22Rv1 (cell line): ENCODE data around the gene SCCPDH.

Experiments used
- ZFX ChIP-seq: fragments of 450-650 bp; IDR thresholded peaks from 2 replicates; pipeline ENCODE4 v1.6.1; 2017; ENCODE audit warnings: antibody characterized with exemption, borderline replicate concordance
- TF ChIP-seq, protein P1 (sequence below): fragments of 450-650 bp; IDR thresholded peaks from 2 replicates; pipeline ENCODE4 v1.5.1; 2017; ENCODE audit warnings: mild to moderate bottlenecking

DNA sequence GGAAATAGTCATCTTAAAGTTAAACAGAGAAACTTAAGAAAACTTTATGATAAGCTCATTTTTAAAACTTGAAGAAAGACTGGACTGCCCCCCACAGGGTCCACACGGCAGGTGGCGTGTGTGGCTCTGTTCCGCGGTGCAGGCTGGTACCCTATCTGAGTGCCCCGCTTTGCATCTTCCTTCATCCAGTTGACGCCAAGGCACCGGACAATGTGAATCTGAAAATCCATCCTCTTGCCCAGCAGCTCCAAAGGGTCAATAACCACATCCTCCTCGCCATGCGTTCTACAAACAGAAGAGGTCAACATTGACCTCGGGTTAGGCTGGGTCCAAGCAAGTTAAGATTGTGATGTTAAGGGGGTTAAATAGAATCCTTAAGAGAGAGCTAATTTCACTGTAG is 54.5 kb downstream of the SCCPDH start:
- TF ChIP-seq, protein P1, sequence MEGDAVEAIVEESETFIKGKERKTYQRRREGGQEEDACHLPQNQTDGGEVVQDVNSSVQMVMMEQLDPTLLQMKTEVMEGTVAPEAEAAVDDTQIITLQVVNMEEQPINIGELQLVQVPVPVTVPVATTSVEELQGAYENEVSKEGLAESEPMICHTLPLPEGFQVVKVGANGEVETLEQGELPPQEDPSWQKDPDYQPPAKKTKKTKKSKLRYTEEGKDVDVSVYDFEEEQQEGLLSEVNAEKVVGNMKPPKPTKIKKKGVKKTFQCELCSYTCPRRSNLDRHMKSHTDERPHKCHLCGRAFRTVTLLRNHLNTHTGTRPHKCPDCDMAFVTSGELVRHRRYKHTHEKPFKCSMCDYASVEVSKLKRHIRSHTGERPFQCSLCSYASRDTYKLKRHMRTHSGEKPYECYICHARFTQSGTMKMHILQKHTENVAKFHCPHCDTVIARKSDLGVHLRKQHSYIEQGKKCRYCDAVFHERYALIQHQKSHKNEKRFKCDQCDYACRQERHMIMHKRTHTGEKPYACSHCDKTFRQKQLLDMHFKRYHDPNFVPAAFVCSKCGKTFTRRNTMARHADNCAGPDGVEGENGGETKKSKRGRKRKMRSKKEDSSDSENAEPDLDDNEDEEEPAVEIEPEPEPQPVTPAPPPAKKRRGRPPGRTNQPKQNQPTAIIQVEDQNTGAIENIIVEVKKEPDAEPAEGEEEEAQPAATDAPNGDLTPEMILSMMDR, result no peak
- TF ChIP-seq ZFX, result no peak
